ENCODE results near the gene ZCCHC17. TPM values are rescaled to one million over a fixed set of nuclear protein-coding genes. Genes with fewer than 3 reads are reported as not detected.

The ZCCHC17 gene
- total RNA-seq, 1 donor from 2014 or later = 19.8 TPM

DNA sequence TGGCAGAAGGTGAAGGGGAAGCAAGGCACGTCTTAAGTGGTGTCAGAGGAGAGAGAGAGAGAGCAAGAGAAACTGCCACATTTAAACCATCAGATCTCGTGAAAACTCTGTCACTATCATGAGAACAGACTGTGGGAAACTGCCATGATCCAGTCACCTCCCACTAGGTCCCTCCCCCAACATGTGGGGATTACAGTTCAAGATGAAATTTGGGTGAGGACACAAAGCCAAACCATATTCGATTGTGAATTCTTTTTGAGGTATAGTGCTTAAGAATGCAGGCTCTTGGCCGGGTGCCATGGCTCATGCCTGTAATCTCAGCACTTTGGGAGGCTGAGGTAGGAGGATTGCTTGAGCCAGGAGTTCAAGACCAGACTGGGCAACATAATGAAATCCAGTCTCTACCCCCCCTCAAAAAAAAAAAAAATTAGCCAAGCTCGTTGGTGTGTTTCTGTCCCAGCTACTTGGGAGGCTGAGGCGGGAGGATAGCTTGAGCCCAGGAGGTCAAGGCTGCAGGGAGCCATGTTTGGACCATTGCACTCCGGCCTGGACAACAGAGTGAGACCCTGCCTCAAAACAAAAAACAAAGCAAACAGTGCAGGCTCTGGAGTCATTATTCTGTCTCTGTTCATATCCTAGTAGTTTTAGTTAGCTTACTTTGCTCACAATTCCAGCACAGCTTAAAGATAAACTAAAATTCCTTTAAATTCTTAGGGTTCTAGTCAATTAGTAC is 6.0 kb downstream of the ZCCHC17 start:
- H3K4me1 ChIP-seq (ENCODE audit: control insufficient read depth in 3 of 3, insufficient read depth in 3 of 3, low read length in 3 of 3) = peaks cover 15 to 22% (median 20%) of the 10 kb centered on the region in 3 donors
- H3K27me3 ChIP-seq (ENCODE audit: control insufficient read depth in 3 of 3, insufficient read depth in 3 of 3, low read length in 3 of 3) = no peaks in the 10 kb centered on the region
- H3K4me3 ChIP-seq (ENCODE audit: low read length in 3 of 3) = no peak overlapping the region
- H3K36me3 ChIP-seq (ENCODE audit: control insufficient read depth in 3 of 3, insufficient read depth in 3 of 3, low read length in 3 of 3) = peaks cover 0 to 2% (median 0%) of the 10 kb centered on the region in 3 donors
- H3K9ac ChIP-seq (ENCODE audit: low read depth in 1 of 3, low read length in 3 of 3) = no peak overlapping the region
- no peak overlapping the region for H3K27ac ChIP-seq (ENCODE audit: low read depth, low read length)
- H3K9me3 ChIP-seq (ENCODE audit: control insufficient read depth in 3 of 3, low read length in 3 of 3) = no peaks in the 10 kb centered on the region

DNA sequence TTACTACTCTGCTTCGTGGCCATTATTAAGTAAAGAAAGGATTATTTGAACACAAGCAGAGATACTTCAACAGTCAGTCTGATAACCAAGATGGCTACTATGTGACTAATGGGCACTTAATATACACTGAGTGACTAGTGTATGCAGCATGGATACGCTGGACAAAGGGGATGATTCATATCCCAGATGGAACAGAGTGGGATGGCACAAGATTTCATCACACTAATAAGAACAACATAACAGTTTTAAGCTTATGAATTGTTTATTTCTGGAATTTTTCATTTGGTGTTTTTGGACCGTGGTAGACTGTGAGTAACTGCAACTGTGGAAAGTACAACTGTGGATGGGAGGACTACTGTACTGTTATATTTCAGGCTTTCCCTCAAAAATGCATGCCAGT is 9.4 kb downstream of the ZCCHC17 start:
- Histone ChIP-seq H3K9ac (ENCODE audit: low read depth in 1 of 3, low read length in 3 of 3) (no peak overlapping the region), H3K4me3 (ENCODE audit: low read length in 3 of 3) (no peak overlapping the region), H3K27ac (ENCODE audit: low read depth, low read length) (no peak overlapping the region), H3K9me3 (ENCODE audit: control insufficient read depth in 3 of 3, low read length in 3 of 3) (no peaks in the 10 kb centered on the region), H3K36me3 (ENCODE audit: control insufficient read depth in 3 of 3, insufficient read depth in 3 of 3, low read length in 3 of 3) (peaks cover 5 to 10% (median 9%) of the 10 kb centered on the region in 3 donors), H3K27me3 (ENCODE audit: control insufficient read depth in 3 of 3, insufficient read depth in 3 of 3, low read length in 3 of 3) (no peaks in the 10 kb centered on the region), H3K4me1 (ENCODE audit: control insufficient read depth in 3 of 3, insufficient read depth in 3 of 3, low read length in 3 of 3) (no peaks in the 10 kb centered on the region)

DNA sequence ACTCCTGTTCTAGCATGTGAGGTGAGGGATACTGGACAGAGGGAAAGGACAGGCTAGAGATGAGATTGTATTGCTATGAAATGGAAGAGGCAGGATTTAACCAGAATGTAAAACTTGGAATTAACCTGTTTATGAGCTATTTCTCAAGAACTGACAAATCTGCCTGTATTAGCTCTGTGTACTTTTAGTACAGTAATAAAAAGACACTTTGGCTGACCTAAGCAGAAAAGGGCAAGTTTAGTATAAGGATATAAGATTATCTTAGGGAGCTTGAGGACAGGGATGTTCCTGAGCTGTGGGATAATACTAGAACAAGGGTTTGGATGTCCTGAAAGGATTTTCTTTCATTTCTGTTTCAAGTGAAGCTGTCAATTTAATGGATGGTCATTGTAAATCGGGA is 11.2 kb downstream of the ZCCHC17 start:
- Histone ChIP-seq H3K9ac (ENCODE audit: low read depth in 1 of 3, low read length in 3 of 3) (no peak overlapping the region), H3K9me3 (ENCODE audit: control insufficient read depth in 3 of 3, low read length in 3 of 3) (no peaks in the 10 kb centered on the region), H3K36me3 (ENCODE audit: control insufficient read depth in 3 of 3, insufficient read depth in 3 of 3, low read length in 3 of 3) (peaks cover 10 to 20% (median 17%) of the 10 kb centered on the region in 3 donors)

DNA sequence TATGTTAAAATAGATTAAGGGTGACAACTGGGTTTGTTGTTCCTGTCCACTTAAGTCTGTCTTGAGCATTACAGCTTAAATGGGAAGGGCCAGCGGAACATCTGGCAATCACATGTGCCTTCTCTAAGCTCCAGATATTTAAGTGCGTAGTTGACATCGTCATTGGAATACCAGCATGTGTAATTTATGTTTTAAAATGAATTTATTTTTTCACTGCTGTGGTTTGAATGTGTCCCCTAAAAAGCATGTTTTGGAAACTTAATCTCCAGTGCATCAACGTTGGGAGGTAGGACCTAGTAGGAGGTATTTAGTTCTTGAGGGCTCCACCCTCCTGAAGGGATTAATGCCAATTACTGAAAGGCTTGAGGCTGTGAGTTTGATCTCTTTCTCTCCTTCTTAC is 13.4 kb downstream of the ZCCHC17 start:
- Histone ChIP-seq H3K27me3 (ENCODE audit: control insufficient read depth in 3 of 3, insufficient read depth in 3 of 3, low read length in 3 of 3) (no peaks in the 10 kb centered on the region), H3K4me3 (ENCODE audit: low read length in 3 of 3) (no peak overlapping the region), H3K9ac (ENCODE audit: low read depth in 1 of 3, low read length in 3 of 3) (no peak overlapping the region), H3K36me3 (ENCODE audit: control insufficient read depth in 3 of 3, insufficient read depth in 3 of 3, low read length in 3 of 3) (peaks cover 11 to 26% (median 23%) of the 10 kb centered on the region in 3 donors), H3K4me1 (ENCODE audit: control insufficient read depth in 3 of 3, insufficient read depth in 3 of 3, low read length in 3 of 3) (no peaks in the 10 kb centered on the region), H3K27ac (ENCODE audit: low read depth, low read length) (no peak overlapping the region), H3K9me3 (ENCODE audit: control insufficient read depth in 3 of 3, low read length in 3 of 3) (no peaks in the 10 kb centered on the region)

More for the DNA sequence above, 11.2 kb downstream of the ZCCHC17 start:
- no peak overlapping the region for H3K27ac ChIP-seq (ENCODE audit: low read depth, low read length)
- H3K27me3 ChIP-seq (ENCODE audit: control insufficient read depth in 3 of 3, insufficient read depth in 3 of 3, low read length in 3 of 3) = no peaks in the 10 kb centered on the region
- H3K4me3 ChIP-seq (ENCODE audit: low read length in 3 of 3) = no peak overlapping the region
- no peaks in the 10 kb centered on the region for H3K4me1 ChIP-seq (ENCODE audit: control insufficient read depth in 3 of 3, insufficient read depth in 3 of 3, low read length in 3 of 3)

DNA sequence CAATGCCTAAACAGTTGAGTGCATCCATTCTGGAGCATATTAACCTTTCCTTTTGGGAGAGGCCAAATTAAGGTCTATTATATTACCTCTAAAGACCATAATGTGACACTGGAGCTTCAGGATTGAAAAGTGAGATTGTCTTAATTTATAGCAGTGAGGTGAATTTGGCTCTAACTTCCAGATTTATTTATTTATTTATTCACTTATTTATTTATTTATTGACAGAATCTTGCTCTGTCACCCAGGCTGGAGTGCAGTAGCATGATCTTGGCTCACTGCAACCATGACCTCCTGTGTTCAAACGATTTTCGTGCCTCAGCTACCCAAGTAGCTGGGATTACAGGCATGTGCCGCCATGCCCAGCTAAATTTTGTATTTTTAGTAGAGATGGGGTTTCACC is 19.1 kb downstream of the ZCCHC17 start:
- Histone ChIP-seq H3K27ac (ENCODE audit: low read depth, low read length) (no peak overlapping the region), H3K9ac (ENCODE audit: low read depth in 1 of 3, low read length in 3 of 3) (no peak overlapping the region), H3K4me1 (ENCODE audit: control insufficient read depth in 3 of 3, insufficient read depth in 3 of 3, low read length in 3 of 3) (no peaks in the 10 kb centered on the region), H3K36me3 (ENCODE audit: control insufficient read depth in 3 of 3, insufficient read depth in 3 of 3, low read length in 3 of 3) (peaks cover 20 to 42% (median 29%) of the 10 kb centered on the region in 3 donors), H3K4me3 (ENCODE audit: low read length in 3 of 3) (no peak overlapping the region), H3K27me3 (ENCODE audit: control insufficient read depth in 3 of 3, insufficient read depth in 3 of 3, low read length in 3 of 3) (no peaks in the 10 kb centered on the region), H3K9me3 (ENCODE audit: control insufficient read depth in 3 of 3, low read length in 3 of 3) (no peaks in the 10 kb centered on the region)

DNA sequence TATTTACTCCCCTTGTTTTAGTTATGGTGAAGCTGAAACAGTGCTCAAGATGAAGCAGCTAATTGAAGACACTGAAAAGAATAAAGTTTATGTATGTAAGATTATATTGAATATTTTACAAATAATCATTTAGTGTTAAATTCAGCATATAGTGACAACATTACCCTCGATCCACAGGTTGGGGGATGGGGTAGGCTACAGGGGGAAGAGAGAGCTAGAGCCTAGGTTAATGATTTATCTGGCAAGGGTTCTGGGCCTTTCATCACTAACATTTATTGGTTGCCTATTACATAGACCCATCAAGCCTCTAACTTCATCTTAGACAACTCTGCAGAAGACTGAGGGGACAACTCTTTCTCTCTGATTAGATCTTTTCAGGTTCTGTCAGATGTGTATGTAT is 21.3 kb downstream of the ZCCHC17 start:
- Histone ChIP-seq H3K9ac (ENCODE audit: low read depth in 1 of 3, low read length in 3 of 3) (no peak overlapping the region), H3K4me1 (ENCODE audit: control insufficient read depth in 3 of 3, insufficient read depth in 3 of 3, low read length in 3 of 3) (no peaks in the 10 kb centered on the region), H3K4me3 (ENCODE audit: low read length in 3 of 3) (no peak overlapping the region), H3K27ac (ENCODE audit: low read depth, low read length) (no peak overlapping the region), H3K9me3 (ENCODE audit: control insufficient read depth in 3 of 3, low read length in 3 of 3) (no peaks in the 10 kb centered on the region), H3K36me3 (ENCODE audit: control insufficient read depth in 3 of 3, insufficient read depth in 3 of 3, low read length in 3 of 3) (peaks cover 14 to 30% (median 18%) of the 10 kb centered on the region in 3 donors), H3K27me3 (ENCODE audit: control insufficient read depth in 3 of 3, insufficient read depth in 3 of 3, low read length in 3 of 3) (no peaks in the 10 kb centered on the region)

DNA sequence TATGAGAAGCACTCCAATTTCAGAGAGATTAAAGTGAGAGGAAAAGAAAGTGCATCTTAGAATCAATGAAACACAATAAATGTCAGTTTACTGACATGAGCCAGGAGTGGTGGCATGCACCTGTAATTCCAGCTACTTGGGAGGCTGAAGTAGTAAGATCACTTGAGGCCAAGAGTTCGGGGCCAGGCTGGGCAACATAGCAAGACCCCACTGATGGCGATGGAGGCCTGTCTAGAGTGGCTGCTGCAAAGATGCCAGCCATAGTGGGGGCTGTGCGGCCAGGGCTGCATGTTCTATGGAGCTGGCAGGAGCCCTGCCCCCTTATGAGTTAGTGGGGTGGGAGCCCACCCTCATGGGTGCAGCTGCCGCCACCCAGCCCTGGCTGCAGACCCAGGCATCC is 27.3 kb downstream of the ZCCHC17 start:
- Histone ChIP-seq H3K9ac (ENCODE audit: low read depth in 1 of 3, low read length in 3 of 3) (no peak overlapping the region), H3K4me3 (ENCODE audit: low read length in 3 of 3) (no peak overlapping the region), H3K27me3 (ENCODE audit: control insufficient read depth in 3 of 3, insufficient read depth in 3 of 3, low read length in 3 of 3) (no peaks in the 10 kb centered on the region), H3K4me1 (ENCODE audit: control insufficient read depth in 3 of 3, insufficient read depth in 3 of 3, low read length in 3 of 3) (peaks cover 3 to 8% (median 8%) of the 10 kb centered on the region in 3 donors), H3K9me3 (ENCODE audit: control insufficient read depth in 3 of 3, low read length in 3 of 3) (no peaks in the 10 kb centered on the region), H3K27ac (ENCODE audit: low read depth, low read length) (no peak overlapping the region), H3K36me3 (ENCODE audit: control insufficient read depth in 3 of 3, insufficient read depth in 3 of 3, low read length in 3 of 3) (peaks cover 6 to 13% (median 7%) of the 10 kb centered on the region in 3 donors)

DNA sequence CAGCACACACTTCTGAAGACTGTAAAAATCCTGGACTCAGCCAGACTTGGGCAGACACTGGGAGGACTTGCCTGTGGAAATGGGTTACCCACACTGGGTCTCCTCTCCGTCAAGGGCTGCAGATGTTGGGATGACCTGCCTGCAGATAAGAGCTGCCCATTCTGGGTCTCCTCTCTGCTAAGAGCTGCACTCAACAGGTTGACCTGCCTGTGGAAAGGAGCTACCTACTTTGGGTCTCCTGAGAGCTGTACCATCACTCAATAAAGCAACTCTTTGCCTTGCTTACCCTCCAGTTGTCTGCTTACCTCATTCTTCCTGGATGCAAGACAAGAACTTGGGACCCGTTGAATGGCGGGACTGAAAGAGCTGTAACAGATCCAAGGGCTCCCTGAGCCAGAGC is 28.2 kb downstream of the ZCCHC17 start:
- Histone ChIP-seq H3K4me3 (ENCODE audit: low read length in 3 of 3) (no peak overlapping the region), H3K27ac (ENCODE audit: low read depth, low read length) (no peak overlapping the region), H3K9ac (ENCODE audit: low read depth in 1 of 3, low read length in 3 of 3) (no peak overlapping the region), H3K9me3 (ENCODE audit: control insufficient read depth in 3 of 3, low read length in 3 of 3) (no peaks in the 10 kb centered on the region), H3K36me3 (ENCODE audit: control insufficient read depth in 3 of 3, insufficient read depth in 3 of 3, low read length in 3 of 3) (peaks cover 3 to 10% (median 7%) of the 10 kb centered on the region in 3 donors), H3K4me1 (ENCODE audit: control insufficient read depth in 3 of 3, insufficient read depth in 3 of 3, low read length in 3 of 3) (peaks cover 3 to 8% (median 8%) of the 10 kb centered on the region in 3 donors), H3K27me3 (ENCODE audit: control insufficient read depth in 3 of 3, insufficient read depth in 3 of 3, low read length in 3 of 3) (no peaks in the 10 kb centered on the region)

DNA sequence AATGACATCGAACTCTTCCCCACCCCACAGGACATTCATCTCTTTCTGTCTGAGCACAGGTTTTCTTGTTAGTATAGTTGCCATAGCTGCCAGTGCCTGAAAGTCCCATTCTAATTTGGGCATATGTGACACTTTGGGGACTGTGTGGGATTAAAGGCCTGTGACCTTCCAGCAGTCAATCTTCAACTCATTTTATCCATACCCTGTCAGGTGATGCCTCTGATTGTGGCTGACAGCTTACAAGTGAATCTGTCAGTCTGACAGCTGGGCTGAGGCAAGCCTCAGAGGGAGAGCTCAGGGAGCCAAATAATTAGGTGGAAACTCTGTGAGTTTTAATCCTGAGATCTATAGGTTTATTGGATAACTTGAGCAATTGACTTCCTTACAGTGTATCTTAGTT is 29.6 kb downstream of the ZCCHC17 start:
- H3K9ac ChIP-seq (ENCODE audit: low read depth in 1 of 3, low read length in 3 of 3) = no peak overlapping the region
- no peaks in the 10 kb centered on the region for H3K27me3 ChIP-seq (ENCODE audit: control insufficient read depth in 3 of 3, insufficient read depth in 3 of 3, low read length in 3 of 3)
- no peak overlapping the region for H3K4me3 ChIP-seq (ENCODE audit: low read length in 3 of 3)
- no peak overlapping the region for H3K27ac ChIP-seq (ENCODE audit: low read depth, low read length)
- peaks cover 0 to 6% (median 3%) of the 10 kb centered on the region in 3 donors for H3K36me3 ChIP-seq (ENCODE audit: control insufficient read depth in 3 of 3, insufficient read depth in 3 of 3, low read length in 3 of 3)
- no peaks in the 10 kb centered on the region for H3K9me3 ChIP-seq (ENCODE audit: control insufficient read depth in 3 of 3, low read length in 3 of 3)
- H3K4me1 ChIP-seq (ENCODE audit: control insufficient read depth in 3 of 3, insufficient read depth in 3 of 3, low read length in 3 of 3) = peaks cover 3 to 8% (median 8%) of the 10 kb centered on the region in 3 donors

DNA sequence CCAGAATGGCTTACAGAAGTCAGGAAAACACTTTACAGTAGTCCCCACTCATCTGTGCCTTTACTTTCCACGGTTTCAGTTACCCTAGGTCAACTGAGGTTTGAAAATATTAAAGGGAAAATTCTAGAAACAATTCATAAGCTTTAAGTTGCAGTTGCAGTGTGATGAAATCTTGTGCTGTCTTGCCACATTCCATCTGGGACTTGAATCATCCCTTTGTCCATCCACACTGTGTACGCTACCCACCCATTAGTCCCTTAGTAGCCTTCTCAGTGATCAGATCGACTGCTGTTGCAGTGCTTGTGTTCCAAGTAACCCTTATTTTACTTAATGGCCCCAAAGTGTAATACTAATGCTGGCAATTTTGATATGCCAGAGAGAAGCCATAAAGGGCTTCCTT is 30.5 kb downstream of the ZCCHC17 start:
- no peaks in the 10 kb centered on the region for H3K9me3 ChIP-seq (ENCODE audit: control insufficient read depth in 3 of 3, low read length in 3 of 3)
- no peaks in the 10 kb centered on the region for H3K27me3 ChIP-seq (ENCODE audit: control insufficient read depth in 3 of 3, insufficient read depth in 3 of 3, low read length in 3 of 3)
- H3K9ac ChIP-seq (ENCODE audit: low read depth in 1 of 3, low read length in 3 of 3) = no peak overlapping the region
- H3K36me3 ChIP-seq (ENCODE audit: control insufficient read depth in 3 of 3, insufficient read depth in 3 of 3, low read length in 3 of 3) = peaks cover 0 to 4% (median 3%) of the 10 kb centered on the region in 3 donors
- peaks cover 3 to 8% (median 8%) of the 10 kb centered on the region in 3 donors for H3K4me1 ChIP-seq (ENCODE audit: control insufficient read depth in 3 of 3, insufficient read depth in 3 of 3, low read length in 3 of 3)
- no peak overlapping the region for H3K4me3 ChIP-seq (ENCODE audit: low read length in 3 of 3)
- H3K27ac ChIP-seq (ENCODE audit: low read depth, low read length) = no peak overlapping the region

Data from skeletal muscle tissue (tissue), 4 donors.